Panc1 (cell line): ENCODE measurements around the gene ILK.

Experiments
- POLR2AphosphoS5 ChIP-seq: IDR thresholded peaks from 2 replicates; pipeline ENCODE4 v1.6.1; 2012; ENCODE audit warnings: mild to moderate bottlenecking, low read depth, low read length, moderate library complexity
- SIN3A ChIP-seq: IDR thresholded peaks from 2 replicates; pipeline ENCODE4 v1.6.1; 2012; ENCODE audit warnings: low read depth, mild to moderate bottlenecking, low read length, moderate library complexity, borderline replicate concordance; ENCODE audit not compliant: insufficient read depth
- TF ChIP-seq, protein P1 (sequence below): fragments of 450-650 bp; IDR thresholded peaks from 2 replicates; pipeline ENCODE4 v1.5.1; 2017; ENCODE audit warnings: mild to moderate bottlenecking
- TF ChIP-seq, protein P2 (sequence below), 2 experiments: IDR thresholded peaks; 2 replicates each; pipeline ENCODE4 v1.6.1; 2011 to 2012; ENCODE audit warnings: low read depth in 2 of 2, control low read depth in 1 of 2, low read length in 1 of 2, mild to moderate bottlenecking in 1 of 2, moderate library complexity in 1 of 2; ENCODE audit not compliant: insufficient read depth in 1 of 2

DNA sequence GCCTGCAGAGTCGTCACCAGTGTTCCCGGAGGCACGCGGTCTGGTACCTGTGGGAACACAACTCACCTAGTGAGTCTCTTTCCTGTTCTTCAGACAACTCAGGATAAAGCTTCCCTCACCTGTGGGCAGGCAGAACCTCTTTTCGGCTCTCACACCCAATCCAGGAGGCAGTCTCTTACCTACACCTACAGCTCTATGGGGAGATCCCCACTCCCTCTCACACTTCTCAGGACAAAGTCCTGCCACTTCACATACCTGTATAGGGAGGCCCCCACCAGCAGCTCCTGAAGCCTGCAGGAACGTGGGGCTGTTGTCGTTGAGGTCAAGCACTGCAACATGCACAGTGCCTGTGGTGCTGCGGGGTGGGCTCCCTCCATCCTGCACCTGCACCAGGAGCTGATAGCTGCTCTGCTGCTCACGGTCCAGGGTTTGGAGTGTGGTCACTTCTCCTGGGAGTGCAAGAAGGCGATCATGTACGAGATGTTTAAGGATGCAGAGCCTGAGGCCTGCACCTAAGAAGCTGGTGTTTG lies 27.9 kb downstream of the ILK start:
- TF ChIP-seq, protein P1, sequence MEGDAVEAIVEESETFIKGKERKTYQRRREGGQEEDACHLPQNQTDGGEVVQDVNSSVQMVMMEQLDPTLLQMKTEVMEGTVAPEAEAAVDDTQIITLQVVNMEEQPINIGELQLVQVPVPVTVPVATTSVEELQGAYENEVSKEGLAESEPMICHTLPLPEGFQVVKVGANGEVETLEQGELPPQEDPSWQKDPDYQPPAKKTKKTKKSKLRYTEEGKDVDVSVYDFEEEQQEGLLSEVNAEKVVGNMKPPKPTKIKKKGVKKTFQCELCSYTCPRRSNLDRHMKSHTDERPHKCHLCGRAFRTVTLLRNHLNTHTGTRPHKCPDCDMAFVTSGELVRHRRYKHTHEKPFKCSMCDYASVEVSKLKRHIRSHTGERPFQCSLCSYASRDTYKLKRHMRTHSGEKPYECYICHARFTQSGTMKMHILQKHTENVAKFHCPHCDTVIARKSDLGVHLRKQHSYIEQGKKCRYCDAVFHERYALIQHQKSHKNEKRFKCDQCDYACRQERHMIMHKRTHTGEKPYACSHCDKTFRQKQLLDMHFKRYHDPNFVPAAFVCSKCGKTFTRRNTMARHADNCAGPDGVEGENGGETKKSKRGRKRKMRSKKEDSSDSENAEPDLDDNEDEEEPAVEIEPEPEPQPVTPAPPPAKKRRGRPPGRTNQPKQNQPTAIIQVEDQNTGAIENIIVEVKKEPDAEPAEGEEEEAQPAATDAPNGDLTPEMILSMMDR: no peak
- TF ChIP-seq POLR2AphosphoS5 (no peak), SIN3A (no peak)
- TF ChIP-seq, protein P2, sequence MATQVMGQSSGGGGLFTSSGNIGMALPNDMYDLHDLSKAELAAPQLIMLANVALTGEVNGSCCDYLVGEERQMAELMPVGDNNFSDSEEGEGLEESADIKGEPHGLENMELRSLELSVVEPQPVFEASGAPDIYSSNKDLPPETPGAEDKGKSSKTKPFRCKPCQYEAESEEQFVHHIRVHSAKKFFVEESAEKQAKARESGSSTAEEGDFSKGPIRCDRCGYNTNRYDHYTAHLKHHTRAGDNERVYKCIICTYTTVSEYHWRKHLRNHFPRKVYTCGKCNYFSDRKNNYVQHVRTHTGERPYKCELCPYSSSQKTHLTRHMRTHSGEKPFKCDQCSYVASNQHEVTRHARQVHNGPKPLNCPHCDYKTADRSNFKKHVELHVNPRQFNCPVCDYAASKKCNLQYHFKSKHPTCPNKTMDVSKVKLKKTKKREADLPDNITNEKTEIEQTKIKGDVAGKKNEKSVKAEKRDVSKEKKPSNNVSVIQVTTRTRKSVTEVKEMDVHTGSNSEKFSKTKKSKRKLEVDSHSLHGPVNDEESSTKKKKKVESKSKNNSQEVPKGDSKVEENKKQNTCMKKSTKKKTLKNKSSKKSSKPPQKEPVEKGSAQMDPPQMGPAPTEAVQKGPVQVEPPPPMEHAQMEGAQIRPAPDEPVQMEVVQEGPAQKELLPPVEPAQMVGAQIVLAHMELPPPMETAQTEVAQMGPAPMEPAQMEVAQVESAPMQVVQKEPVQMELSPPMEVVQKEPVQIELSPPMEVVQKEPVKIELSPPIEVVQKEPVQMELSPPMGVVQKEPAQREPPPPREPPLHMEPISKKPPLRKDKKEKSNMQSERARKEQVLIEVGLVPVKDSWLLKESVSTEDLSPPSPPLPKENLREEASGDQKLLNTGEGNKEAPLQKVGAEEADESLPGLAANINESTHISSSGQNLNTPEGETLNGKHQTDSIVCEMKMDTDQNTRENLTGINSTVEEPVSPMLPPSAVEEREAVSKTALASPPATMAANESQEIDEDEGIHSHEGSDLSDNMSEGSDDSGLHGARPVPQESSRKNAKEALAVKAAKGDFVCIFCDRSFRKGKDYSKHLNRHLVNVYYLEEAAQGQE (IDR thresholded peaks at IDR 0.05; ENCODE audit: insufficient read depth in 1 of 2, low read depth in 2 of 2, low read length in 1 of 2): no peak
